HepG2 (cell line): Measurements from ENCODE around the gene SIX4. TPM values are rescaled to one million over a fixed set of nuclear protein-coding genes. Genes with fewer than 3 reads are reported as not detected.

ENCODE experiments used
- FOSL2 ChIP-seq: sonication (generic); formaldehyde crosslinking; IDR thresholded peaks from 2 replicates; pipeline ENCODE4 v1.4.0; 2020; ENCODE audit warnings: missing genetic modification reagents
- GFI1 ChIP-seq: sonication (generic); formaldehyde crosslinking; IDR thresholded peaks from 2 replicates; pipeline ENCODE4 v1.5.0; 2020; ENCODE audit warnings: missing genetic modification reagents, mild to moderate bottlenecking, borderline replicate concordance
- HNRNPH1 ChIP-seq: fragments of 200-400 bp; formaldehyde crosslinking; optimal IDR thresholded peaks from 2 replicates; pipeline ENCODE3; 2017; ENCODE audit warnings: mild to moderate bottlenecking, low read depth, low read length
- HNRNPK ChIP-seq: fragments of 200-400 bp; formaldehyde crosslinking; IDR thresholded peaks from 2 replicates; pipeline ENCODE4 v1.6.1; 2018; ENCODE audit warnings: low read length, low read depth, moderate library complexity, mild to moderate bottlenecking; ENCODE audit not compliant: poor library complexity, severe bottlenecking
- MYC ChIP-seq: sonication (generic); formaldehyde crosslinking; IDR thresholded peaks from 2 replicates; pipeline ENCODE4 v1.9.0; 2021; ENCODE audit warnings: missing genetic modification reagents, borderline replicate concordance
- PLRG1 ChIP-seq: fragments of 450-650 bp; conservative IDR thresholded peaks from 2 replicates; pipeline ENCODE4 v1.6.1; 2016
- RBM39 ChIP-seq: fragments of 200-400 bp; formaldehyde crosslinking; IDR thresholded peaks from one replicate; pipeline ENCODE4 v1.6.1; 2018; ENCODE audit warnings: antibody characterized with exemption, mild to moderate bottlenecking, low read depth, low read length; ENCODE audit not compliant: poor library complexity, severe bottlenecking
- SMAD1 ChIP-seq: sonication (generic); formaldehyde crosslinking; IDR thresholded peaks from 2 replicates; pipeline ENCODE4 v1.4.0; 2020; ENCODE audit warnings: missing genetic modification reagents, low read depth, mild to moderate bottlenecking, borderline replicate concordance
- ZMAT3 ChIP-seq: sonication (generic); formaldehyde crosslinking; conservative IDR thresholded peaks from 2 replicates; pipeline ENCODE4 v1.7.0; 2021; ENCODE audit warnings: missing genetic modification reagents
- ZNF34 ChIP-seq: sonication (generic); formaldehyde crosslinking; IDR thresholded peaks from 2 replicates; pipeline ENCODE4 v1.4.0; 2020; ENCODE audit warnings: mild to moderate bottlenecking, missing genetic modification reagents, borderline replicate concordance
- ZNF768 ChIP-seq: sonication (generic); formaldehyde crosslinking; IDR thresholded peaks from 2 replicates; pipeline ENCODE4 v1.4.0; 2020; ENCODE audit warnings: missing genetic modification reagents
- polyA plus RNA-seq, 8 experiments: library from polyadenylated mRNA; depleted of rRNA in 3 of 8; stranded (reverse) in 7 of 8; unstranded in 1 of 8; fragments of >200 nt; fragmentation: Illumina TruSeq in 4 of 8; extraction: Trizol in 4 of 8; gene quantifications; 2 replicates each; pipeline versions ENCODE4 v1.2.1 to v1.2.3, GENCODE V29; 2011 to 2016; ENCODE audit warnings: low read depth in 4 of 8, missing spikeins in 1 of 8, mixed read lengths in 1 of 8; ENCODE audit not compliant: insufficient read depth in 1 of 8
- total RNA-seq, 5 experiments: library from RNA; depleted of rRNA; stranded (reverse); fragments of >200 nt; fragmentation: Illumina TruSeq; extraction: Trizol; gene quantifications; 2 replicates each; pipeline ENCODE4 v1.2.3, GENCODE V29; 2016; ENCODE audit warnings: low read depth in 1 of 5
- TF ChIP-seq, protein P1 (sequence below): sonication (generic); formaldehyde crosslinking; IDR thresholded peaks from 2 replicates; pipeline ENCODE4 v1.9.0; 2021; ENCODE audit warnings: missing genetic modification reagents, borderline replicate concordance
- TF ChIP-seq, protein P2 (sequence below): sonication (generic); formaldehyde crosslinking; IDR thresholded peaks from 2 replicates; pipeline ENCODE4 v1.8.0; 2022; ENCODE audit warnings: mild to moderate bottlenecking, missing genetic modification reagents; ENCODE audit not compliant: insufficient replicate concordance
- TF ChIP-seq, protein P3 (sequence below): sonication (generic); formaldehyde crosslinking; IDR thresholded peaks from 2 replicates; pipeline ENCODE4 v1.5.0; 2020; ENCODE audit warnings: mild to moderate bottlenecking, missing genetic modification reagents
- TF ChIP-seq, protein P4 (sequence below): sonication (generic); formaldehyde crosslinking; IDR thresholded peaks from 2 replicates; pipeline ENCODE4 v1.4.0; 2020; ENCODE audit warnings: missing genetic modification reagents
- TF ChIP-seq, protein P5 (sequence below): sonication (generic); formaldehyde crosslinking; IDR thresholded peaks from 2 replicates; pipeline ENCODE4 v1.5.0; 2020; ENCODE audit warnings: missing genetic modification reagents, mild to moderate bottlenecking, borderline replicate concordance
- TF ChIP-seq, protein P6 (sequence below): IDR thresholded peaks from 2 replicates; pipeline ENCODE4 v1.6.1; 2016; ENCODE audit warnings: low read depth, borderline replicate concordance

Gene SIX4
- total and polyA plus RNA-seq, 2 of the 13 experiments (the other 11 are each of a cell fraction or from before 2014, with no cell fraction given): 5.0 to 6.0 TPM

DNA sequence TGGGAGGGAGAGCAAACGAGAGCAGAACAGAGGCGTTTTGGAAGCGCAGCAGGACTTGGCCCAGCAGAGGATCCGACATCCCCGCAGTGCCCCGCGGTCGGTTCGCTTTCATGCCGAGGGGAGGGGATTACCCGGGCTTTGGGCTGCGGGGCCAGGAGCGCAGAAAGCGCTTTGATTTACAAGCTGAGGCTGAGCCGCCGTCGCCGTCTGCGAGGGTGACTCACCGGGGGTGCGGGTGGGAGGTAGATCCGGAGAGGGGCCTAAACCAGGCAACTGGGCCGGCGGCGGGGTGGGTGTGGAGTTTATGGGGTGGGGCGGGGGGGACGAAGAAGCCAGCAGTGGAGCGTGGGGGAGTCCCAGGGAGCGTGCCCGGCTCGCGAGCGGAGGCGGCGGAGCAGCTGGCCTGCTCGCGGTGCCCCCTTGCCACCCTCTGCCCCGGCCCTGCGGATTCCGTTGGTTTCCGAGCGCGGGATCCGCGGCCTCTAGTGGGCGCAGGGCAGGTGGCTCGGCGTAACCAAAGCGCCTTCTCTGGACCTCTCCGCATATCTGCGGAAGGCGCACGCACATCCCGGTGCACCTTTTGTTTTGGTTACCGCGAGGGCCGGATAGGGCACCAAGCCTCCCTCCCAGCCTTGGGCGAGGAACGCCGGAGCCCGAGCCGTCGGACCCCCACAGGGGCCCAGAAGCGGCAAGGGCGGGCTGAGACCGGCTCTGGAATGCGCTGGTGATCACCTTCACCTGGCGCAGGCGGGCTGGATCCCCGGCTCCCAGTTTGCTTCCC lies 2.6 kb downstream of the SIX4 start (continued):
- TF ChIP-seq, protein P1, sequence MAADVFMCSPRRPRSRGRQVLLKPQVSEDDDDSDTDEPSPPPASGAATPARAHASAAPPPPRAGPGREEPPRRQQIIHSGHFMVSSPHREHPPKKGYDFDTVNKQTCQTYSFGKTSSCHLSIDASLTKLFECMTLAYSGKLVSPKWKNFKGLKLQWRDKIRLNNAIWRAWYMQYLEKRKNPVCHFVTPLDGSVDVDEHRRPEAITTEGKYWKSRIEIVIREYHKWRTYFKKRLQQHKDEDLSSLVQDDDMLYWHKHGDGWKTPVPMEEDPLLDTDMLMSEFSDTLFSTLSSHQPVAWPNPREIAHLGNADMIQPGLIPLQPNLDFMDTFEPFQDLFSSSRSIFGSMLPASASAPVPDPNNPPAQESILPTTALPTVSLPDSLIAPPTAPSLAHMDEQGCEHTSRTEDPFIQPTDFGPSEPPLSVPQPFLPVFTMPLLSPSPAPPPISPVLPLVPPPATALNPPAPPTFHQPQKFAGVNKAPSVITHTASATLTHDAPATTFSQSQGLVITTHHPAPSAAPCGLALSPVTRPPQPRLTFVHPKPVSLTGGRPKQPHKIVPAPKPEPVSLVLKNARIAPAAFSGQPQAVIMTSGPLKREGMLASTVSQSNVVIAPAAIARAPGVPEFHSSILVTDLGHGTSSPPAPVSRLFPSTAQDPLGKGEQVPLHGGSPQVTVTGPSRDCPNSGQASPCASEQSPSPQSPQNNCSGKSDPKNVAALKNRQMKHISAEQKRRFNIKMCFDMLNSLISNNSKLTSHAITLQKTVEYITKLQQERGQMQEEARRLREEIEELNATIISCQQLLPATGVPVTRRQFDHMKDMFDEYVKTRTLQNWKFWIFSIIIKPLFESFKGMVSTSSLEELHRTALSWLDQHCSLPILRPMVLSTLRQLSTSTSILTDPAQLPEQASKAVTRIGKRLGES: no peak
- TF ChIP-seq ZNF768: 0 out of 2 replicates have a peak, but pooled peaks have one; percentile 55
- no peak for TF ChIP-seq HNRNPH1
- TF ChIP-seq, protein P2, sequence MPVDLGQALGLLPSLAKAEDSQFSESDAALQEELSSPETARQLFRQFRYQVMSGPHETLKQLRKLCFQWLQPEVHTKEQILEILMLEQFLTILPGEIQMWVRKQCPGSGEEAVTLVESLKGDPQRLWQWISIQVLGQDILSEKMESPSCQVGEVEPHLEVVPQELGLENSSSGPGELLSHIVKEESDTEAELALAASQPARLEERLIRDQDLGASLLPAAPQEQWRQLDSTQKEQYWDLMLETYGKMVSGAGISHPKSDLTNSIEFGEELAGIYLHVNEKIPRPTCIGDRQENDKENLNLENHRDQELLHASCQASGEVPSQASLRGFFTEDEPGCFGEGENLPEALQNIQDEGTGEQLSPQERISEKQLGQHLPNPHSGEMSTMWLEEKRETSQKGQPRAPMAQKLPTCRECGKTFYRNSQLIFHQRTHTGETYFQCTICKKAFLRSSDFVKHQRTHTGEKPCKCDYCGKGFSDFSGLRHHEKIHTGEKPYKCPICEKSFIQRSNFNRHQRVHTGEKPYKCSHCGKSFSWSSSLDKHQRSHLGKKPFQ (CRISPR knock-in tag): no peak
- no peak for TF ChIP-seq ZNF34 (CRISPR knock-in tag)
- TF ChIP-seq SMAD1 (CRISPR knock-in tag): no peak
- peak; percentile 93 for TF ChIP-seq FOSL2 (CRISPR knock-in tag)
- peak; percentile 53 for TF ChIP-seq GFI1 (CRISPR knock-in tag)
- TF ChIP-seq, protein P3, sequence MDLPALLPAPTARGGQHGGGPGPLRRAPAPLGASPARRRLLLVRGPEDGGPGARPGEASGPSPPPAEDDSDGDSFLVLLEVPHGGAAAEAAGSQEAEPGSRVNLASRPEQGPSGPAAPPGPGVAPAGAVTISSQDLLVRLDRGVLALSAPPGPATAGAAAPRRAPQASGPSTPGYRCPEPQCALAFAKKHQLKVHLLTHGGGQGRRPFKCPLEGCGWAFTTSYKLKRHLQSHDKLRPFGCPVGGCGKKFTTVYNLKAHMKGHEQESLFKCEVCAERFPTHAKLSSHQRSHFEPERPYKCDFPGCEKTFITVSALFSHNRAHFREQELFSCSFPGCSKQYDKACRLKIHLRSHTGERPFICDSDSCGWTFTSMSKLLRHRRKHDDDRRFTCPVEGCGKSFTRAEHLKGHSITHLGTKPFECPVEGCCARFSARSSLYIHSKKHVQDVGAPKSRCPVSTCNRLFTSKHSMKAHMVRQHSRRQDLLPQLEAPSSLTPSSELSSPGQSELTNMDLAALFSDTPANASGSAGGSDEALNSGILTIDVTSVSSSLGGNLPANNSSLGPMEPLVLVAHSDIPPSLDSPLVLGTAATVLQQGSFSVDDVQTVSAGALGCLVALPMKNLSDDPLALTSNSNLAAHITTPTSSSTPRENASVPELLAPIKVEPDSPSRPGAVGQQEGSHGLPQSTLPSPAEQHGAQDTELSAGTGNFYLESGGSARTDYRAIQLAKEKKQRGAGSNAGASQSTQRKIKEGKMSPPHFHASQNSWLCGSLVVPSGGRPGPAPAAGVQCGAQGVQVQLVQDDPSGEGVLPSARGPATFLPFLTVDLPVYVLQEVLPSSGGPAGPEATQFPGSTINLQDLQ (CRISPR knock-in tag): no peak
- TF ChIP-seq, protein P4, sequence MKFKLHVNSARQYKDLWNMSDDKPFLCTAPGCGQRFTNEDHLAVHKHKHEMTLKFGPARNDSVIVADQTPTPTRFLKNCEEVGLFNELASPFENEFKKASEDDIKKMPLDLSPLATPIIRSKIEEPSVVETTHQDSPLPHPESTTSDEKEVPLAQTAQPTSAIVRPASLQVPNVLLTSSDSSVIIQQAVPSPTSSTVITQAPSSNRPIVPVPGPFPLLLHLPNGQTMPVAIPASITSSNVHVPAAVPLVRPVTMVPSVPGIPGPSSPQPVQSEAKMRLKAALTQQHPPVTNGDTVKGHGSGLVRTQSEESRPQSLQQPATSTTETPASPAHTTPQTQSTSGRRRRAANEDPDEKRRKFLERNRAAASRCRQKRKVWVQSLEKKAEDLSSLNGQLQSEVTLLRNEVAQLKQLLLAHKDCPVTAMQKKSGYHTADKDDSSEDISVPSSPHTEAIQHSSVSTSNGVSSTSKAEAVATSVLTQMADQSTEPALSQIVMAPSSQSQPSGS (CRISPR knock-in tag): 0 out of 2 replicates have a peak, but pooled peaks have one; percentile 11
- no peak for TF ChIP-seq ZMAT3 (CRISPR knock-in tag)
- TF ChIP-seq, protein P5, sequence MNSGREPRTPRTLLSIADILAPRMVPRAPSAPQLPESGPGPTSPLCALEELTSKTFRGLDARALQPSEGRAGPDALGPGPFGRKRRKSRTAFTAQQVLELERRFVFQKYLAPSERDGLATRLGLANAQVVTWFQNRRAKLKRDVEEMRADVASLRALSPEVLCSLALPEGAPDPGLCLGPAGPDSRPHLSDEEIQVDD (CRISPR knock-in tag): peak; percentile 58; the same call in 1 of the 2 replicates
- peak; percentile 86 for TF ChIP-seq HNRNPK
- no peak for TF ChIP-seq PLRG1
- peak; percentile 59; the same call in 1 of the 2 replicates for TF ChIP-seq MYC (CRISPR knock-in tag)
- TF ChIP-seq, protein P6, sequence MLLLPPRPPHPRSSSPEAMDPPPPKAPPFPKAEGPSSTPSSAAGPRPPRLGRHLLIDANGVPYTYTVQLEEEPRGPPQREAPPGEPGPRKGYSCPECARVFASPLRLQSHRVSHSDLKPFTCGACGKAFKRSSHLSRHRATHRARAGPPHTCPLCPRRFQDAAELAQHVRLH (CRISPR knock-in tag): no peak
- TF ChIP-seq RBM39: peak; percentile 23
